DMS79 (cell line): ENCODE measurements around the gene HSPBP1.

Source experiments
- DNase-seq: peaks from one replicate; lab custom pipeline; 2025; lab: John Stamatoyannopoulos, UW

The HSPBP1 gene

DNA sequence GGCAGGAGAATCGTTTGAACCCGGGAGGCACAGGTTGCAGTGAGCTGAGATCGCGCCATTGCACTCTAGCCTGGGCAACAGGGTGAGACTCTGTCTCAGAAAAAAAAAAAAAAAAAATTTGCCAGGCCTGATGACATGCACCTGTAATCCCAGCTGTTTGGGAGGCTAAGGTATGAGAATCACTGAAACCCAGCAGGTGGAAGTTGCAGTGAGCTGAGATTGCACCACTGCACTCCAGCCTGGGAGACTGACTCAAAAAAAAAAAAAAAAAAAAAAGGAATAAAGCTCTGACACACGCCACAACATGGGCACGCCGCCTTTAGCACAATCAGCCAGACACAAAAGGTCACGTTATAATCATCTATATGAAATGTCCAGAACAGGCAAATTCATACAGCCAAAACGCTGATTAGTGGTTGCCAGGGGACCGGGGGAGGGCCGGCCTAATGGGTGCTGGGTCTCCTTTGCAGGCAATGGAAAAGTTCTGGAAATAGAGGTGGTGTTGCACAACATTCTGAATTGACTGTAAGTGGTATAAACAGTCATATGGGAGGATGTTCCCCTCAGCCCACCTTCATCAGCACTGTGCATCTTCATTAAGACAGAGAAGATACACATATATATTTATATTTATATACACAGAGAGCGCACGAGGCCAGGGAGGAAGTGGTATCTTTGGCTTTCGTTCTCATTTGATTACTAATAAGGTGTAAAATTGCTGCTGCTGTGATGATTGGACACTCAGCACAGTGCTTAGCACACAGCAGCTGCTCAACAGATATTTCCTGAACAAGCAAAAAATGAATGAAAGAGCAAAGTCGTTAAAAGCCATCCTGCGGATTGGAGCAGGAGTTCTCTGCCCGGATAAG, 3.8 kb downstream of the HSPBP1 start:
- no peak for DNase-seq

- DNase-seq: peak; percentile 73
These were observed 5.8 kb downstream of the HSPBP1 start for GRCh38 chr19:55273978-55274707.

- no peak for DNase-seq
These were observed 7.8 kb downstream of the HSPBP1 start for GRCh38 chr19:55272142-55272541.

GRCh38 chr19:55270172-55270942, 9.6 kb downstream of the HSPBP1 start:
- DNase-seq: no peak

DNA sequence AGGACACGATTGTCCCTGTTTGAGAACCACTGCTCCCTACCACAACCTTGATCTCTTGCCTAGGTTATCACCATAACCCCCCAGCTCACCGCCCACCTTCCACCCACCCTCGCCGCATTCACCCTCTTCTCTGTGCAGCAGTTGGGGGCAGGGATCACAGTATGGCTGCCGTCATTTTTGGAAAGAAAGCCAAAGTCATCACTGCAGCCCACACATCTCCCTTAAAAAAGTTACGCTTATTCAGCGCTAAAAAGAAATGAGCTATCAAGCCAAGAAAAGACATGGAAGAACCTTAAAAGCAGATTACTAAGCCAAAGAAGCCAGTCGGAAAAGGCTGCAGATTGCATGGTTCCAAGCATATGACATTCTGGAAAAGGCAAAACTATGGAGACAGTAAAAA, 10.6 kb downstream of the HSPBP1 start:
- DNase-seq: no peak

DNA sequence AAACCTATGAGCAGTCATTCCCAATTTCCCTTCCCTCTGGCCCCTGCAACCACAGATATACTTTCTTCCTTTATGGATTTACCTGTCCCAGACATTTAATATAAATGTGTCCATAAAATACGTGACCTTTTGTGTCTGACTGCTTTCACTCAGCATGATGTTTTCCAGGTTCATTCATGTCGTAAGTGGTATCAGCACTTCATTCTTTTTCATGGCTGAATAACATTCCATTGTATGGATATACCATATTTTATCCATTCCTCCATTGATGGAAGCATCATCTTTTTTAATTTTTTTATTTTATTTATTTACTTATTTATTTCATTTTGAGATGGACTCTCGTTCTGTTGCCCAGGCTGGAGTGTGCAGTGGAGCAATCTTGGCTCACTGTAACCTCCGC, 13.1 kb downstream of the HSPBP1 start:
- no peak for DNase-seq

DNA sequence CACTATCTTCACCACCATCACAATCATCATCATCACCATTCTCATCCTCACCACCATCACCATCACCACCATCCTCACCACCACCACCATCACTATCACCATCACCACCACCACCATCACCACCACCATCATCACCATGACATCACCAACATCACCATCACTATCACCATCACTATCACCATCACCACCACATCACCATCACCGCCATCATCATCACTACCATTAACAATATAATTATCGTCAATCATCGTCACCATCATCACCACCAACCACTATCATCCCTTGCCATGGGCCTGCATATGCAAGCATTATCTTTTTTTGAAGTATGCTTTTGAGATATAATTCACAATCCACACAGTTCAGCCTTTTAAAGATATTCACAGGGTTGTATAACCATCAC, 13.5 kb downstream of the HSPBP1 start:
- DNase-seq: no peak

GRCh38 chr19:55265723-55266386, 14.1 kb downstream of the HSPBP1 start:
- no peak for DNase-seq

- DNase-seq: no peak
These were observed 14.7 kb downstream of the HSPBP1 start for GRCh38 chr19:55265173-55265572.

DNA sequence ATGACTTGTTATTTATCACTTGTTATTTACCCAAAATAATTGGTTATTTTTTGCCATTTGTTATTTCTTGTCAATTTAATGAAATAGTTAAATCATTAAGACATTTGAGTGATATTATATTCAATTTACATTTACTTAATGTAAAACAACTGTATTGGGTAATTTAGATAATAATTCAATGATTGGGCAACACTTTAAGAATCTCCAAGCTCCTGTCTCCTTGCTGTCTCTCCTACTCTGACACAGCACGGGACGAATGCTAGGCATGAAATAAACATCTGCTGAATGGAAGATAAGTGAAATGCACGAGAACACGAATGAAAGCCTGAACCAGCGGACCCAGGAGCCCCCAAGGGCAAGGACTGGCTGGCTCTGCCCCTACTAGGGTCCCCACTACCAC, 15.4 kb downstream of the HSPBP1 start:
- no peak for DNase-seq

DNA sequence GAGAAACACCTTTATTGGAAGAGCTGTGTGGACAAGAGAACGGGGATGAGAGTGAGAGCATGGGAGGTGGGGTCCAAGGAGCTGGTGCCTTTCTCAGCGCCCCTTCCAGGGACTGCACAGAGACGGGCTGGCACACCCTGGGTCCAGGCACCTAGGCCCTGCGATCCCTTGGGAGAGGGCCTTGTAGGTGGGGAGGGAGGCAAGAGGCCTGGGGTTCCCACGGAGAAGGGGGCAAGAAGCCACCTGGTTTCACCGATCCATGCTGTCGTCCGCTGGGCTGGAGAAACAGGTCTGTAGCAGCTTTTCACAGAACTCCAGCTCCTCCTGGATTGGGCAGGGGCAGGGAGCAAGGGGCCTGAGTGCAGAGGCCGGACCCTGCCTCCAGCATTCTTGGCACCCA, 17.6 kb downstream of the HSPBP1 start:
- no peak for DNase-seq

DNA sequence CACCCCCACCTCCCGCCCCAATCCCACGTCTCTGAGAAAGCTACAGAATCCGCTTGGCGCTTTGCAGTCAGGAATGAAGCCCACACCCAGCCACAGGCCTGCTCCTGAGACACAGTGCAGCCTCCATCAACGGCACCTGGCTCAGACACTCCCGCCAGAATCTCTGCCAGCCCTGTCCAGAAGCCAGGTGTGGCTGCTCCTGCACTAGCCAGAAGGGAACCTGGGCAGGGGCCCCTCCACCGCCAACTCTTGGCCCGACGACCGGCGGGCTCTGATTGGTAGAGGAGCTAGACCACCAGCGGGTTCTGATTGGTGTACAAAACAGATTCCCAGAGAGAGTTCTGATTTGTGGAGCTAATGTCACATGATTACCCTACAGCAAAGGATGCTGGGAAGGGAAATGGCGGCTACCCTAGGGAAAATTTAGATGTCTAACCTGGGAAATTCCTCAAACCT, 18.2 kb downstream of the HSPBP1 start:
- DNase-seq: no peak

GRCh38 chr19:55259540-55260210, 20.2 kb downstream of the HSPBP1 start:
- DNase-seq: no peak

GRCh38 chr19:55258828-55259539, 20.9 kb downstream of the HSPBP1 start, which contains the start of gene PPP6R1:
TSS of gene PPP6R1 (minus strand) at chr19:55259017. CDS start at chr19:55247103, 11,914 bp downstream.
- peak; percentile 99 for DNase-seq

- DNase-seq: no peak
These were observed 21.5 kb downstream of the HSPBP1 start for GRCh38 chr19:55258476-55258827.

DNA sequence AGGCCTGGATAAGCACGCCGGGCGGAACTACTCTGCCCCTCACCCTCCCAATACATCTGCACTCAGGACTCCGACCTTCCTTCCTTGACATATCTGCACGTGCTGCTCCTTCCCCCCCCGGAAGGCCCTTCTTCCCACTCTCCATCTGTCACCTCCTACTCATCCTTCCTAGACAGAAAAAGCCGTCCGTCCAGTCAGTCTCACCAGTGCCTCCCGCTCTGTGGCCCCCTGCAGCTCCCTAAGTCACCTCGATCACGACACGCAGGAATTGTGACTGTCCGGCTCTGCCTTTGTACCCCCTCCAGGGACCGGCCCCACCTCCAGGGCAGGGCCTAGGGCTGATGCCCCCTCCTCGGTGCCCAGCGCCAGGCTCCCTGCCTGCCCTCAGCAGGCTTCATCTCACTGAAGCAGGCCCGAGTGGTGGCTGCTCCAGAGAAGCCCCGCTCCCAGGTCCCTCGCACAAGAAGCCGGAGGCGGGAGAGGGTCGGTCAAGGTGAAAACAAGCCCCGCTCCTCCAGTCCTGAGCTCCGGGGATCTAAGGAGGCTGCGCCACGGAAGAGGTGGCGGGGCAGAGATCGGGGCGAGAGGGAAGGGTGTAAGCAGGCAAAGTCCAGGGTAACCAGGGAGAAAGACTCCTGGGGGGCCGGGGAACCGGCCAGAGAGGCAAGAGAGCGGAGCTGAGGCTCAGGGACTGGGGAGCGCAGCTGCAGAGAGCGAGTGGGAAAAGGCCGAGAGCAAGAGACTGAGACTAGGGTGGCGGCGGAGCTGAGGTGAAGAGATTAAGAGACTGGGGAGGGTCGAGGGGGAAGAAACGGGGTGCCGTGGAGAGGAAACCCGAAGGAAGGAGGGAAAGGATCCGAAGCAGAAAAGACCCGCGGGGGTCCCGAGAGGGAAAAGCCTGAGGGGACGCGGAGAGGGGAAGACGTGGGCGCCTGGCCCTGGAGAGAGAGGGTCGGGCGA, 22.2 kb downstream of the HSPBP1 start:
- no peak for DNase-seq

GRCh38 chr19:55256562-55257460, 23.1 kb downstream of the HSPBP1 start:
- DNase-seq: no peak

- DNase-seq: peak; percentile 46
These were observed 24.1 kb downstream of the HSPBP1 start for GRCh38 chr19:55255618-55256423.
